ENCODE results near the gene NUTM2A.
"Not testable (repeated sequence)": the region's sequence is repeated elsewhere in the genome, so short reads cannot be mapped to it uniquely, and the experiment has no call there.

Gene NUTM2A

DNA sequence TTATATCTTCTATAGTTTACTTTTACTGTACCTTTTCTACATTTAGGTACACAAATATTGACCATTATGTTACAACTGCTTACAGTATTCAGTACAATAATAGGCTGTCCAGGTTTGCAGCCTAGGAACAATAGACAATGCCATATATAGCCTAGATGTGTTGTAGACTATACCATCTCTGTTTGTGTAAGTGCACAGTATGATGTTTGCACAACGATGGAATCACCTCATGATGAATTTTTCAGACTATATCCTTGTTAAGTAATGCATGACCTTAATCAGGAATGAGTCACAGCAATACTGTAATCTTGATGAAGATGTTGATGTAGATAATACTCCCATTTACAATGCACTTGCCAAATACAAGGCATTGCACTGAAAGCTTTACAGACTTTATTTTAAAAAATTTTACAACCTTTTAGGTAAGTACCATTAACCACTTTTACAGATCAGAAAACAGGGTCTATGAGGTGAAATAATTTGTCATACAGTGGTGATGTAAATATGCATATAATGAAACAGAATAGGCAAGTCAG is 23.6 kb downstream of the NUTM2A start:
- not testable (repeated sequence) for DNase-seq (ENCODE audit: low read depth in 2 of 2)

- not testable (repeated sequence) for DNase-seq (ENCODE audit: low read depth in 2 of 2)
These were observed 55.6 kb downstream of the NUTM2A start for GRCh38 chr10:87280749-87281392.

All from stimulated activated CD4-positive, alpha-beta T cell treated with anti-CD3 and anti-CD28 coated beads, Interleukin-15, amount 100 ng/mL, for 48 hours (primary cell).